OCI-LY1 (cell line): ENCODE data around the gene PHYHIPL.

Experiments
- H2AFZ ChIP-seq: fragments of 200-600 bp; sonication (generic), shearing (Covaris generic); 2 replicates; pipeline ENCODE4 v1.6.0; 2014; ENCODE audit warnings: antibody characterized with exemption, mild to moderate bottlenecking, low read length
- H3F3A ChIP-seq: fragments of 200-600 bp; sonication (generic), shearing (Covaris generic); 2 replicates; pipeline ENCODE4 v1.6.0; 2014; ENCODE audit warnings: mild to moderate bottlenecking, antibody characterized with exemption, low read length, moderate library complexity; ENCODE audit not compliant: insufficient read depth
- H3K27ac ChIP-seq: fragments of 200-600 bp; sonication (generic); 2 replicates; pipeline ENCODE4 v1.5.1; 2014; ENCODE audit warnings: low read length, mixed run types, mild to moderate bottlenecking, low read depth; ENCODE audit not compliant: poor library complexity, severe bottlenecking
- H3K27me3 ChIP-seq: fragments of 200-600 bp; sonication (generic); 2 replicates; pipeline ENCODE4 v1.6.0; 2014; ENCODE audit warnings: antibody characterized with exemption, mild to moderate bottlenecking, low read length, moderate library complexity; ENCODE audit not compliant: insufficient read depth
- H3K36me3 ChIP-seq: fragments of 200-600 bp; sonication (generic); 2 replicates; pipeline ENCODE4 v1.6.1; 2014; ENCODE audit warnings: mild to moderate bottlenecking, antibody characterized with exemption, low read length, moderate library complexity, mixed read lengths; ENCODE audit not compliant: insufficient read depth
- H3K4me1 ChIP-seq: fragments of 200-600 bp; sonication (generic); 2 replicates; pipeline ENCODE4 v1.5.1; 2014; ENCODE audit warnings: mild to moderate bottlenecking, low read length, moderate library complexity; ENCODE audit not compliant: insufficient read depth, severe bottlenecking
- H3K4me2 ChIP-seq: fragments of 200-600 bp; sonication (generic), shearing (Covaris generic); 2 replicates; pipeline ENCODE4 v1.6.1; 2014; ENCODE audit warnings: low read length
- H3K4me3 ChIP-seq: fragments of 200-600 bp; sonication (generic); 2 replicates; pipeline ENCODE4 v1.5.1; 2014; ENCODE audit warnings: low read length, low read depth, mild to moderate bottlenecking, mixed read lengths; ENCODE audit not compliant: poor library complexity, severe bottlenecking
- H3K79me2 ChIP-seq: fragments of 200-600 bp; shearing (Covaris generic); 2 replicates; pipeline ENCODE4 v1.6.1; 2016; ENCODE audit warnings: mixed run types, low read length, mixed read lengths; ENCODE audit not compliant: insufficient read depth
- H3K9ac ChIP-seq: fragments of 200-600 bp; sonication (generic), shearing (Covaris generic); 2 replicates; pipeline ENCODE4 v1.6.1; 2014; ENCODE audit warnings: mild to moderate bottlenecking, low read length, mixed read lengths
- H3K9me2 ChIP-seq: fragments of 200-600 bp; sonication (generic), shearing (Covaris generic); 2 replicates; pipeline ENCODE4 v1.6.1; 2014; ENCODE audit warnings: low read depth, mild to moderate bottlenecking, low read length, mixed read lengths
- H3K9me3 ChIP-seq: fragments of 200-600 bp; shearing (Covaris generic); 2 replicates; pipeline ENCODE4 v1.6.1; 2014; ENCODE audit warnings: low read length, mixed read lengths
- H4K20me1 ChIP-seq: fragments of 200-600 bp; sonication (generic), shearing (Covaris generic); 2 replicates; pipeline ENCODE4 v1.6.0; 2016; ENCODE audit warnings: mild to moderate bottlenecking, low read length; ENCODE audit not compliant: insufficient read depth
- CTCF ChIP-seq: fragments of 200-600 bp; sonication (generic), shearing (Covaris generic); IDR thresholded peaks from 2 replicates; pipeline ENCODE4 v1.5.1; 2017; ENCODE audit warnings: mild to moderate bottlenecking, antibody characterized with exemption, low read length, moderate library complexity, mixed read lengths
- EZH2 ChIP-seq: fragments of 200-600 bp; sonication (generic), shearing (Covaris generic); IDR thresholded peaks from 2 replicates; pipeline ENCODE4 v1.8.0; 2017; ENCODE audit warnings: borderline replicate concordance, mixed run types, mild to moderate bottlenecking, antibody characterized with exemption, low read length, moderate library complexity, mixed read lengths

The PHYHIPL gene

GRCh38 chr10:59245686-59246085 is 69.2 kb downstream of the PHYHIPL start:
- no peak overlapping the region for H2AFZ ChIP-seq
- H3K79me2 ChIP-seq = no peaks in the 10 kb centered on the region
- H3K27me3 ChIP-seq = no peaks in the 10 kb centered on the region
- H4K20me1 ChIP-seq = no peaks in the 10 kb centered on the region
- TF ChIP-seq CTCF = no peak
- TF ChIP-seq EZH2 = no peak
- H3K9me3 ChIP-seq = no peaks in the 10 kb centered on the region
- no peak overlapping the region for H3K4me2 ChIP-seq
- H3K4me1 ChIP-seq = no peaks in the 10 kb centered on the region
- no peak overlapping the region for H3K9ac ChIP-seq
- no peaks in the 10 kb centered on the region for H3F3A ChIP-seq
- H3K36me3 ChIP-seq = no peaks in the 10 kb centered on the region
- H3K9me2 ChIP-seq = no peaks in the 10 kb centered on the region
- H3K27ac ChIP-seq = no peak overlapping the region
- no peak overlapping the region for H3K4me3 ChIP-seq

- Histone ChIP-seq H3K4me2 (no peak overlapping the region), H2AFZ (no peak overlapping the region), H3K9ac (no peak overlapping the region), H3K9me2 (no peaks in the 10 kb centered on the region), H3K9me3 (no peaks in the 10 kb centered on the region), H3K27me3 (no peaks in the 10 kb centered on the region), H3K4me1 (no peaks in the 10 kb centered on the region), H3K4me3 (no peak overlapping the region), H3K79me2 (no peaks in the 10 kb centered on the region), H3K36me3 (no peaks in the 10 kb centered on the region), H3K27ac (no peak overlapping the region), H4K20me1 (no peaks in the 10 kb centered on the region), H3F3A (no peaks in the 10 kb centered on the region)
- TF ChIP-seq CTCF = no peak
- TF ChIP-seq EZH2 = no peak
These were observed 76.0 kb downstream of the PHYHIPL start for GRCh38 chr10:59252491-59252890.

- Histone ChIP-seq H2AFZ (no peak overlapping the region), H3K9ac (no peak overlapping the region), H4K20me1 (no peaks in the 10 kb centered on the region), H3K4me3 (no peak overlapping the region), H3K4me1 (no peaks in the 10 kb centered on the region), H3F3A (no peaks in the 10 kb centered on the region), H3K9me3 (no peaks in the 10 kb centered on the region), H3K4me2 (no peak overlapping the region), H3K27ac (no peak overlapping the region), H3K79me2 (no peaks in the 10 kb centered on the region), H3K27me3 (no peaks in the 10 kb centered on the region), H3K9me2 (no peaks in the 10 kb centered on the region), H3K36me3 (no peaks in the 10 kb centered on the region)
- TF ChIP-seq EZH2 = no peak
- no peak for TF ChIP-seq CTCF
These were observed 79.0 kb downstream of the PHYHIPL start for GRCh38 chr10:59255463-59255862.
